Adipose tissue (tissue), 3 donors: Measurements from ENCODE around the gene SIK3. TPM values are rescaled to one million over a fixed set of nuclear protein-coding genes. Genes with fewer than 3 reads are reported as not detected.
"Not testable (repeated sequence)": the region's sequence is repeated elsewhere in the genome, so short reads cannot be mapped to it uniquely, and the experiment has no call there.

Source experiments
- H3K27ac ChIP-seq: one replicate; pipeline ENCODE4 v1.5.1; 2013; ENCODE audit warnings: low read depth, low read length
- WGBS, 3 donors: extraction: QIAGEN DNeasy Blood & Tissue Kit; methylation state at CpG; one replicate each; pipeline ENCODE4 v1.1.7; 2013; 5-methylcytosine and 5-hydroxymethylcytosine counted together
- polyA plus RNA-seq, 3 donors: library from polyadenylated mRNA; stranded (reverse); fragments of 200-250 nt; gene quantifications; one replicate each; pipeline ENCODE4 v1.2.3, GENCODE V29; 2013
- donor health status: healthy with polysubstance abuse.
- donor health status: Bipolar disorder and iron deficiency.
- donor health status: healthy.

SIK3 gene
- polyA plus RNA-seq, 3 donors, result 8.5 to 13.8 (median 11.2) TPM

GRCh38 chr11:117057727-117058126, 40.5 kb downstream of the SIK3 start:
- no peak overlapping the region for H3K27ac ChIP-seq

DNA sequence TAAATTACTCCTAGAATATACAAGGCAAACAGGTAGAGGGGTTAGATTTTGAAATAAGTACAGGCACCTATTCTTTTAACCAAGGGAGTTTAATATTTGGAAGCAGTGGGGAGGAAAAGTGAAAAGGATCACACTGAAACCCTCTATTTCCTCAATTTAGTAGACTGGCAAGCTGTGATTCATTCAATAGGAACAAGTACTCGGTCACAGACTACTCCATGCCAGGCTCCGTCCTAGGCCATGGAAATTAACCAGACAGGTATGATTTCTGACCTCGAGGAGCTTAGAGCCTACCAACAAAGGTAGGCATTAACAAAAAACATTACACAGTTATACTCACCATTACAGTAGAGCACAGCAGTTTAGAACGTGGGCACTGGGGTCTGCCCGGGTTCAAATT, 40.9 kb downstream of the SIK3 start:
- WGBS, 3 donors, result 91 to 95% (median 94%) methylated on average over 5 of the region's 5 CpGs

GRCh38 chr11:117055469-117055868, 42.8 kb downstream of the SIK3 start:
- WGBS, 3 donors, result 61 to 91% (median 89%) methylated on average over 5 of the region's 5 CpGs

More for the DNA sequence above, 40.9 kb downstream of the SIK3 start:
- no peak overlapping the region for H3K27ac ChIP-seq

GRCh38 chr11:117054382-117054781, 43.8 kb downstream of the SIK3 start:
- 57 to 98% (median 94%) methylated on average over 1 of the region's 1 CpG for WGBS, 3 donors
- H3K27ac ChIP-seq, result no peak overlapping the region

More at GRCh38 chr11:117055469-117055868, 42.8 kb downstream of the SIK3 start:
- H3K27ac ChIP-seq, result no peak overlapping the region

- no peak overlapping the region for H3K27ac ChIP-seq
- 87 to 96% (median 93%) methylated on average over 8 of the region's 8 CpGs for WGBS, 3 donors
These were observed 45.8 kb downstream of the SIK3 start for GRCh38 chr11:117052196-117053149.

- WGBS, 3 donors, result 75 to 96% (median 75%) methylated on average over 9 of the region's 9 CpGs
- not testable (repeated sequence) for H3K27ac ChIP-seq
These were observed 48.1 kb downstream of the SIK3 start for GRCh38 chr11:117050121-117050520.

DNA sequence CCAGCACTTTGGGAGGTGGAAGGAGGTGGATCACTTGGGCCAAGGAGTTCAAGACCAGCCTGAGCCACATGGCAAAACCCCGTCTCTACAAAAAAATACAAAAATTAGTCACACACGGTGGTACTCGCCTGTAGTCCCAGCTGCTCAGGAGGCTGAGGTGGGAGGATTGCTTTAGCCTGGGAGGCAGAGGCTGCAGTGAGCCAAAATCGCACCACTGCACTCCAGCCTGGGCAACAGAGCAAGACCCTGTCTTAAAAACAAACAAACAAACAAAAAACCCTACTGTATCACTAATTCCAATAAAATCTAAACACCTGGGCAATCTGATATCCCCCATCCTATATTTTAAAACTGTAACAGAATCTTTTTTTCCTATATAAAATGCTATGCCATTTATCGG, 51.6 kb downstream of the SIK3 start:
- not testable (repeated sequence) for H3K27ac ChIP-seq
- 94 to 96% (median 96%) methylated on average over 5 of the region's 5 CpGs for WGBS, 3 donors

- WGBS, 3 donors, result 52 to 83% (median 72%) methylated on average over 1 of the region's 1 CpG
- H3K27ac ChIP-seq, result no peak overlapping the region
These were observed 52.3 kb downstream of the SIK3 start for GRCh38 chr11:117045956-117046355.

DNA sequence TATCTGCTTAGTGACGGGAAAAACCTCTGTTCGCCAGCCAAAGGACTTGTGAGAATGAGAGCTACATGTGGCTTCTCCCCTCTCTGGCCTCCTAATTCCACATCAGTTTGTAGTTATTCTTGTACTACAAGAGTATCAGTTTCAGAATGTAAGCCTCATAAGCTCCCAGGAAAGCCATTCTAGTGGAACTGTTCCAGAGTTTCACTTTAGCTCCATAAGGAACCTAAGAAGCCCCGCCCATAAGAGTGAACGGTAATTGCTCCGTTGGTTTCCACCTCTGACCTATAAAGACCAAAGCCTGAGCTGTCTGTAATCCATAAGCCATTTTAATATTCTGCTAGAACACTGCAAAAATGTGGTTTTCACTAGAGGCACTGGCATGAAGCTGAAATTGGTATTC, 53.0 kb downstream of the SIK3 start:
- H3K27ac ChIP-seq, result no peak overlapping the region
- 35 to 55% (median 43%) methylated on average over 5 of the region's 5 CpGs for whole genome bisulfite sequencing, 3 donors

DNA sequence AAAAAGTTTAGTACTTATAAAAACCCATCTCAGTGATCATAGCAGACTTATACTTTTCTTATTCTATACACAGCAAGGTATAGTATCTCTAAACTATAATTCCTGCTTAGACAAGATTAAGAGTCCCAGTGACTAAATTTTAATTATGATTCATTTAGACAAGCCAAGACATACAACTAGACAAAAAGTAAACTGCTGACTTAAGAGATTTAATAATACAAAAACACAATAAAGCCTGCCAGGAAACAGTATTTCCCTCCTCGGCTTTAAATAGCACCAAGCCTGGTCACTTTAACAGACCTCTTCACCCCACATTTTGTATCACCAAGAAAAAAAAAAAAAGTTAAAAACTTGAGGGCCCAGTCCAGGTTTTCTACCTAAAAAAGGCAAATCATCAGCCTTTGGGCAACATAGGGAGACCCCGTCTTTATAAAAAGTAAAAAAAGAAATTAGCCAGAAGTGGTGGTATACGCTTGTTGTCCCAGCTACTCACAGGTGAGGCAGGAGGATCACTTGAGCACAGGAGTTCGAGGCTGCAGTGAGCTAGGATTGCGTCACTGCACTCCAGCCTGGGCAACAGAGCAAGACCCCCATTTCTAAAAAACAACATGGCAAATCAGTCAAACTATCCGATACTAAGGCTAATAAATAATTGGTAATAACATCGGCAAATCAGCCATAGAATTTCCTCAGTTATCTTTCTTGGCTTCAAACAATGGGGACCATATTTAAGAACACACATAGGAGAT, 53.8 kb downstream of the SIK3 start:
- H3K27ac ChIP-seq, result peak overlapping the region; percentile 42

GRCh38 chr11:117042689-117043088, 55.5 kb downstream of the SIK3 start:
- H3K27ac ChIP-seq, result no peak overlapping the region
- WGBS, 3 donors, result 66 to 92% (median 90%) methylated on average over 3 of the region's 3 CpGs

More for the DNA sequence above, 53.8 kb downstream of the SIK3 start:
- 74 to 84% (median 81%) methylated on average over 7 of the region's 7 CpGs for WGBS, 3 donors

GRCh38 chr11:117039900-117040299, 58.3 kb downstream of the SIK3 start:
- H3K27ac ChIP-seq, result no peak overlapping the region
- 94 to 100% (median 97%) methylated on average over 1 of the region's 1 CpG for WGBS, 3 donors

GRCh38 chr11:117039270-117039669, 59.0 kb downstream of the SIK3 start:
- no peak overlapping the region for H3K27ac ChIP-seq
- whole genome bisulfite sequencing, 3 donors, result 95 to 99% (median 95%) methylated on average over 3 of the region's 3 CpGs

DNA sequence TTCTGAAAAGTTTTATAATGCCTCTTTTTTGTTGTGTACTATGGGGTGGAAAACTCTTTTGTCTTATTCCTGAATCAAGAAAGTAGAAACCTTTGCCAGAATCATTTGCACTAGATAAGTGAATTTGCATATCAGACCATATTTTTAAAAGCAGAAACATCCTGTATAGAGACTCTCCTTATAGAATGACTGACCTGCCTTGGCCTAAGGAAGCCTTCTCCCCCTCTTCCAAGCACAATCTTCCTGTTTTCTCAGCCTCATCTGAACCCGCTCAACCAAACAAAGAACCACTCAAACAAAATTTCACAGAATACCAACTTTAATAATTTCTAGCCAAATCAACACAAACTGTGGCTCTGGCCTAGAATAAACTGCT, 60.3 kb downstream of the SIK3 start:
- no peak overlapping the region for H3K27ac ChIP-seq
- 61 to 92% (median 61%) methylated on average over 1 of the region's 1 CpG for WGBS, 3 donors

GRCh38 chr11:117037279-117037974, 60.8 kb downstream of the SIK3 start:
- WGBS, 3 donors, result 69 to 83% (median 79%) methylated on average over 1 of the region's 1 CpG
- H3K27ac ChIP-seq, result no peak overlapping the region

DNA sequence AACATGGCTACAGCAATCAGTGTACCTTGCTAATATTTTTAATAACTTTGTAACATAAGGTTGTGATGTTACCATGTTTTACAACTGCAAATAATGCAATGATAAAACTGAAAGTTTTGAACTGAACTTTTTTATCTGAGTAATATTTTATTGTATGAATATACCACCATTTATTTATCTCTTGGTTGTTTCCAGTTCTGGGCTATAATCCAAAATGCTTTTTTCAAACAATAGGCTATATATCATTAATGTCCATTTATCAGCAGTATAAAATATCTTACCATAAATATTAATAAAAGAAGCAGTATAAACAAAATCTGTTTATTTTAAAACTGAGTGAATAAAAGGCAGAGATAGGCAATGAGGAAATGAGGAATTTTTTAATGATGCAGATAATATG, 63.3 kb downstream of the SIK3 start:
- H3K27ac ChIP-seq, result no peak overlapping the region

DNA sequence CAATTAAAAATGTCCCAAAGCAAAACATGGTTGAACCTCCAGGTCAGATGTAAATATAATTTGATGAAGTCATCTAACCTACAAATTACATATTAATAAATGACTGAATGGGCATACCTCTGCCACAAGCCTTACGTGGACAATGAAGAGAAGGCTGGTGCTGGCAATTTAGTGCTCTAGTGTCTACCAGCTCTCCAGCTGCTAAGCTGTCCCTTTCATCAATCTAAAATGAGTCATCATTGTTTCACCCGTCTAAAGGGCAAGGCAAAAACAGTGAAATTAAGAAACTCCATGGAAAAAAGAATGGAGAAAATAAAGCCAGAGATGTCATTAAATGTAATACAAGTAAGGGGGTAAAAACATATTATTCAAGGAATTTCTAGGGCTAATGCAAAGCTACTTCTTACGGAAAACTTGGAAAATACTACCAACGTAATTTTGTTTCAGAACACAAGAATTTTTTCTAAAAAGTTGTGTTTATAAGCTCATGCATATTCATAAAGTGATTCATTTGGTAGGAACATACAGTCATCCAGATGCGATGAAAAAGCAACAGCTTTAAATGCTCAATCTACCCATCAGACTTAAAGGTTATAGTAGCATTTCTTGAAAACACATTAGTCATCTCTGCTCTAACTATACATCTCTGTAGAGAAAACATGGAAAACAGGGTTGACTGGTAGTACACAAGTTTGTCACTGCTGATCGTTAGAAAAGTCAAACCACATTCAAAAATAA, 71.5 kb downstream of the SIK3 start:
- no peak overlapping the region for H3K27ac ChIP-seq
- WGBS, 3 donors, result 75 to 86% (median 81%) methylated on average over 6 of the region's 6 CpGs

- WGBS, 3 donors, result 96 to 99% (median 98%) methylated on average over 7 of the region's 7 CpGs
- not testable (repeated sequence) for H3K27ac ChIP-seq
These were observed 74.5 kb downstream of the SIK3 start for GRCh38 chr11:117023707-117024106.
